Hepatocyte (in vitro differentiated cells): ENCODE measurements around the gene ARID3A. TPM values are rescaled to one million over a fixed set of nuclear protein-coding genes. Genes with fewer than 3 reads are reported as not detected.

Experiments used
- DNase-seq: peaks from one replicate; pipeline ENCODE4 v3.0.0-alpha.2; 2016; ENCODE audit warnings: low spot score
- H2AFZ ChIP-seq: fragments of 200-600 bp; sonication (generic); 2 replicates; pipeline ENCODE4 v1.6.0; 2016; ENCODE audit warnings: antibody characterized with exemption, mild to moderate bottlenecking
- H3K27ac ChIP-seq: fragments of 200-600 bp; sonication (generic); 2 replicates; pipeline ENCODE4 v1.5.1; 2016; ENCODE audit warnings: mild to moderate bottlenecking
- H3K27me3 ChIP-seq: fragments of 200-600 bp; sonication (generic); 2 replicates; pipeline ENCODE4 v1.6.1; 2016
- H3K36me3 ChIP-seq: fragments of 200-600 bp; sonication (generic); replicated peaks from 2 replicates; pipeline ENCODE4 v1.5.1; 2016; ENCODE audit warnings: low read depth; ENCODE audit not compliant: insufficient read depth
- H3K4me1 ChIP-seq: fragments of 200-600 bp; sonication (generic); 2 replicates; pipeline ENCODE4 v1.5.1; 2016; ENCODE audit warnings: mild to moderate bottlenecking, moderate library complexity; ENCODE audit not compliant: insufficient read depth
- H3K4me2 ChIP-seq: fragments of 200-600 bp; sonication (generic); 2 replicates; pipeline ENCODE4 v1.6.0; 2016
- H3K4me3 ChIP-seq: fragments of 200-600 bp; sonication (generic); 2 replicates; pipeline ENCODE4 v1.5.1; 2016; ENCODE audit warnings: mild to moderate bottlenecking
- H3K79me2 ChIP-seq: fragments of 200-600 bp; sonication (generic); 2 replicates; pipeline ENCODE4 v1.6.0; 2017; ENCODE audit warnings: mild to moderate bottlenecking
- H3K9me2 ChIP-seq: fragments of 200-600 bp; sonication (generic); replicated peaks from 2 replicates; pipeline ENCODE4 v1.6.0; 2017; ENCODE audit warnings: mild to moderate bottlenecking; ENCODE audit not compliant: insufficient read depth
- H3K9me3 ChIP-seq: fragments of 200-600 bp; sonication (generic); 2 replicates; pipeline ENCODE4 v1.5.1; 2016; ENCODE audit warnings: low read depth, mild to moderate bottlenecking
- H4K20me1 ChIP-seq: fragments of 200-600 bp; sonication (generic); 2 replicates; pipeline ENCODE4 v1.6.0; 2016; ENCODE audit warnings: mild to moderate bottlenecking; ENCODE audit not compliant: insufficient read depth, poor library complexity, severe bottlenecking
- CTCF ChIP-seq: fragments of 200-600 bp; sonication (generic); IDR thresholded peaks from 2 replicates; pipeline ENCODE4 v1.5.1; 2016; ENCODE audit warnings: antibody characterized with exemption, mild to moderate bottlenecking; ENCODE audit not compliant: poor library complexity
- EZH2 ChIP-seq: fragments of 200-600 bp; sonication (generic); IDR thresholded peaks from 2 replicates; pipeline ENCODE4 v1.6.1; 2016; ENCODE audit warnings: antibody characterized with exemption, mild to moderate bottlenecking, borderline replicate concordance
- EZH2phosphoT487 ChIP-seq: fragments of 200-600 bp; sonication (generic); IDR thresholded peaks from one replicate; pipeline ENCODE4 v1.6.1; 2018; ENCODE audit warnings: antibody characterized with exemption, mild to moderate bottlenecking, low read depth, moderate library complexity; ENCODE audit not compliant: unreplicated experiment, severe bottlenecking
- WGBS: methylation state at CpG from one replicate; pipeline ENCODE4 v1.1.6; 2016; ENCODE audit warnings: low lambda C conversion rate; ENCODE audit errors: missing lambda C conversion rate; 5-methylcytosine and 5-hydroxymethylcytosine counted together
- polyA plus RNA-seq: library from polyadenylated mRNA; unstranded; fragments of >200 nt; fragmentation: Nextera tagmentation; extraction: Ambion mirVana; gene quantifications from 2 replicates; pipeline ENCODE4 v1.2.1, GENCODE V29; 2016
- total RNA-seq: library from RNA; depleted of rRNA; stranded (reverse); fragments of >200 nt; gene quantifications from 2 replicates; pipeline ENCODE4 v1.2.3, GENCODE V29; 2014

The ARID3A gene
- total and polyA plus RNA-seq, 2 experiments from 2014 or later, result 122 to 180 TPM

- Histone ChIP-seq H3K27me3 (no peaks in the 10 kb centered on the region), H3K27ac (peak overlapping the region; percentile 100), H3K4me1 (peaks cover 38% of the 10 kb centered on the region), H3K36me3 (peaks cover 3% of the 10 kb centered on the region), H2AFZ (no peak overlapping the region), H3K9me2 (no peaks in the 10 kb centered on the region), H3K79me2 (peaks cover 72% of the 10 kb centered on the region), H4K20me1 (peaks cover 7% of the 10 kb centered on the region), H3K4me3 (no peak overlapping the region), H3K4me2 (peak overlapping the region; percentile 81), H3K9me3 (no peaks in the 10 kb centered on the region)
- DNase-seq, result peak; percentile 89
- TF ChIP-seq EZH2phosphoT487 (no peak), EZH2 (no peak), CTCF (no peak)
- WGBS, result 53% methylated on average over 12 of the region's 14 CpGs
These were observed 36.2 kb downstream of the ARID3A start for GRCh38 chr19:961866-962620.

GRCh38 chr19:962683-963400 lies 37.0 kb downstream of the ARID3A start:
- Histone ChIP-seq H3K36me3 (peaks cover 3% of the 10 kb centered on the region), H3K4me1 (peaks cover 31% of the 10 kb centered on the region)

GRCh38 chr19:963486-963951 lies 37.7 kb downstream of the ARID3A start:
- Histone ChIP-seq H3K36me3 (peaks cover 3% of the 10 kb centered on the region), H3K4me3 (no peak overlapping the region), H3K9me3 (no peaks in the 10 kb centered on the region), H4K20me1 (peaks cover 7% of the 10 kb centered on the region), H3K79me2 (peaks cover 62% of the 10 kb centered on the region), H2AFZ (no peak overlapping the region), H3K27me3 (no peaks in the 10 kb centered on the region), H3K4me1 (peaks cover 31% of the 10 kb centered on the region), H3K9me2 (no peaks in the 10 kb centered on the region), H3K27ac (peak overlapping the region; percentile 88), H3K4me2 (peak overlapping the region; percentile 81)
- DNase-seq, result no peak
- WGBS, result 90% methylated on average over 5 of the region's 11 CpGs
- TF ChIP-seq CTCF (no peak), EZH2phosphoT487 (no peak), EZH2 (no peak)

More at GRCh38 chr19:962683-963400, 37.0 kb downstream of the ARID3A start:
- peak overlapping the region; percentile 88 for H3K27ac ChIP-seq
- no peaks in the 10 kb centered on the region for H3K9me2 ChIP-seq
- H3K27me3 ChIP-seq, result no peaks in the 10 kb centered on the region
- H4K20me1 ChIP-seq, result peaks cover 7% of the 10 kb centered on the region
- no peak overlapping the region for H2AFZ ChIP-seq
- H3K4me3 ChIP-seq, result no peak overlapping the region
- 86% methylated on average over 30 of the region's 31 CpGs for WGBS
- peak overlapping the region; percentile 81 for H3K4me2 ChIP-seq
- no peak for DNase-seq
- H3K9me3 ChIP-seq, result no peaks in the 10 kb centered on the region
- H3K79me2 ChIP-seq, result peaks cover 68% of the 10 kb centered on the region
- TF ChIP-seq EZH2phosphoT487 (no peak), CTCF (no peak), EZH2 (no peak)
